AG09309 (cell line): ENCODE data around the gene ETFA.
"Not testable (repeated sequence)": the region's sequence is repeated elsewhere in the genome, so short reads cannot be mapped to it uniquely, and the experiment has no call there.

ENCODE experiments used
- DNase-seq: peaks from one replicate; pipeline ENCODE4 v3.0.0-alpha.2; 2010; ENCODE audit warnings: low read depth
- H3K4me3 ChIP-seq: 2 replicates; pipeline ENCODE4 v1.5.1; 2011; ENCODE audit warnings: mild to moderate bottlenecking, low read depth, low read length, moderate library complexity; ENCODE audit not compliant: control insufficient read depth
- CTCF ChIP-seq: IDR thresholded peaks from 2 replicates; pipeline ENCODE4 v1.5.1; 2011; ENCODE audit warnings: mild to moderate bottlenecking, low read depth, low read length, inconsistent platforms; ENCODE audit not compliant: insufficient read depth, control insufficient read depth; ENCODE audit errors: missing control alignments

ETFA gene

DNA sequence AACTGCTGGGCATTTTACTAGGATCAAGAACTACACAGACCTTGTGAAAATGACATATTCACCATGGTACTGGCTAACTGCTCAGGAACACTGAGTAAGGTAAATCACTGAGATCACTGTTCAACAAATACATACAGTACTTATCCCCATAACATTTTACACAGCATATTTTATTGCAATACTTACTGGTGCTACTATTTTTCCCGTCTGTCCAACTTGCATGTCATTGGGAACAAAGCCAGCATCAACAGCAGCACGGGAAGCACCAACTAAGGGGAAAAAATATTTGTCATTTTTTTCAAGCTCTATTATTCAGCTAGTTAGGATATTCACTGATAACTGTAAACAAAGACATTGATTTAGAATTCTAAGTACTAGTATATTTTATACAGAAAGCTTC is 37.0 kb downstream of the ETFA start:
- no peak for DNase-seq
- TF ChIP-seq CTCF = no peak
- H3K4me3 ChIP-seq = no peak overlapping the region

GRCh38 chr15:76270876-76271275 is 40.4 kb downstream of the ETFA start:
- no peak overlapping the region for H3K4me3 ChIP-seq
- no peak for DNase-seq
- TF ChIP-seq CTCF = no peak

GRCh38 chr15:76267077-76267476 is 44.2 kb downstream of the ETFA start:
- TF ChIP-seq CTCF = no peak
- no peak for DNase-seq
- H3K4me3 ChIP-seq = no peak overlapping the region

GRCh38 chr15:76265769-76266168 is 45.5 kb downstream of the ETFA start:
- not testable (repeated sequence) for DNase-seq, H3K4me3 ChIP-seq

GRCh38 chr15:76260246-76260938 is 50.9 kb downstream of the ETFA start:
- no peak for TF ChIP-seq CTCF
- H3K4me3 ChIP-seq = no peak overlapping the region
- no peak for DNase-seq

DNA sequence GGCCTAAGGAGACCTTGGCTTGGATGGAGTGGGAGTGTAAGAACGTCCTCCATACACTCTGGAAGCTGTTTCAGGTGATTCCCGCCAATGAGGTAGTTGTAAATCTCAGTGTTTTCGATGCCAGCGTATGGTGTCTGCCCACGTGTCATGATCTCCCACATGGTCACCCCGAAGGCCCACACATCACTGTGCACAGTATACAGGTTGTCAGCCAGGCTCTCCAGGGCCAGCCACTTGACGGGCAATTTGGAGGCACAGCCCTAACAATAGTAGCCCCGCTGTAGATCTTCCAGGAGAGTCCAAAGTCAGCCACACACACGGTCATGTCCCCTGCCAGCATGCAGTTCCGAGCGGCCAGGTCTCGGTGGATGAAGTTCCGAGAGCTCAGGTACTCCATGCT is 51.9 kb downstream of the ETFA start:
- no peak for TF ChIP-seq CTCF
- DNase-seq = no peak
- no peak overlapping the region for H3K4me3 ChIP-seq

DNA sequence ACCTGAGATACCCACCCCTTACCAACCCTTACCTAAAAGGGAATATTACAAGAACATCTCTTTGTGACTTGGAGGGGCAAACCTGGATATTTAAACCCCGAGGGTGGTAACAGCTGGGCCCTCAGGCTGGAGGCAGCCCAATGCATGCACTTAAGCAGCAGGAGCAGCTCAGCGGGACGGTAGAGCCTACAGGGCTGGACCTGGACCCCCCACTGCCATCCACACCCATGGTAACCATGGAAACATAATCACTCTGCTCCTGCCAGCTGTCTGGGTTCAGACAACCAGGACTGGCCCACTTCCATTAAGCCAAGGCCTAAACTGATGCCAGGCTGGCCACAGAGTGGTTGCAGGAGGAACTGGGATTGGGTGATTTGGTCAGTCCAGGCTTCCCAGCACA is 52.8 kb downstream of the ETFA start:
- H3K4me3 ChIP-seq = no peak overlapping the region
- DNase-seq = no peak
- no peak for TF ChIP-seq CTCF
